Fibroblast of peridontal ligament (primary cell): ENCODE measurements around the gene GSDME.

Experiments
- DNase-seq: peaks from one replicate; pipeline ENCODE4 v3.0.0-alpha.2; 2010; ENCODE audit errors: extremely low read depth

GSDME gene

GRCh38 chr7:24769851-24770250, 12.6 kb upstream of the GSDME start:
- DNase-seq, result no peak

- DNase-seq, result no peak
Measured at GRCh38 chr7:24769014-24769830, 12.0 kb upstream of the GSDME start.

GRCh38 chr7:24767878-24768569, 10.8 kb upstream of the GSDME start:
- no peak for DNase-seq

- peak; percentile 51 for DNase-seq
Measured at GRCh38 chr7:24764972-24765744, 7.9 kb upstream of the GSDME start.

- DNase-seq, result no peak
Measured at GRCh38 chr7:24764011-24764410, 6.7 kb upstream of the GSDME start.

- no peak for DNase-seq
Measured at GRCh38 chr7:24763303-24763901, 6.1 kb upstream of the GSDME start.

GRCh38 chr7:24762771-24763170, 5.5 kb upstream of the GSDME start:
- no peak for DNase-seq

GRCh38 chr7:24760968-24761367, 3.7 kb upstream of the GSDME start:
- DNase-seq, result no peak

- peak; percentile 40 for DNase-seq
Measured at GRCh38 chr7:24756545-24757352, 515 bp downstream of the GSDME start.

- no peak for DNase-seq
Measured at GRCh38 chr7:24755541-24756407, 1.5 kb downstream of the GSDME start.

- no peak for DNase-seq
Measured at GRCh38 chr7:24754906-24755506, 2.3 kb downstream of the GSDME start.

GRCh38 chr7:24752073-24752800, 5.0 kb downstream of the GSDME start:
- no peak for DNase-seq

- no peak for DNase-seq
Measured at GRCh38 chr7:24751484-24751883, 5.8 kb downstream of the GSDME start.

- no peak for DNase-seq
Measured at GRCh38 chr7:24750441-24751055, 6.7 kb downstream of the GSDME start.

GRCh38 chr7:24748521-24748920, 8.7 kb downstream of the GSDME start:
- DNase-seq, result no peak

- DNase-seq, result no peak
Measured at GRCh38 chr7:24745355-24745754, 11.9 kb downstream of the GSDME start.

GRCh38 chr7:24743471-24743870, 13.8 kb downstream of the GSDME start:
- DNase-seq, result no peak

GRCh38 chr7:24742506-24743162, 14.6 kb downstream of the GSDME start:
- no peak for DNase-seq
